ENCODE data around the gene CORO6.
"Not testable (repeated sequence)": the region's sequence is repeated elsewhere in the genome, so short reads cannot be mapped to it uniquely, and the experiment has no call there.

The CORO6 gene

GRCh38 chr17:29622337-29623282 is at the start of gene CORO6:
CORO6 (minus strand) TSS chr17:29622912; CDS start chr17:29621421, 1,491 bp downstream.
- peak; percentile 16 for DNase-seq (ENCODE audit: low spot score)

GRCh38 chr17:29671661-29672060 is 48.9 kb upstream of the CORO6 start:
- DNase-seq (ENCODE audit: low spot score): no peak

GRCh38 chr17:29669266-29669665 is 46.6 kb upstream of the CORO6 start:
- DNase-seq (ENCODE audit: low spot score): no peak

DNA sequence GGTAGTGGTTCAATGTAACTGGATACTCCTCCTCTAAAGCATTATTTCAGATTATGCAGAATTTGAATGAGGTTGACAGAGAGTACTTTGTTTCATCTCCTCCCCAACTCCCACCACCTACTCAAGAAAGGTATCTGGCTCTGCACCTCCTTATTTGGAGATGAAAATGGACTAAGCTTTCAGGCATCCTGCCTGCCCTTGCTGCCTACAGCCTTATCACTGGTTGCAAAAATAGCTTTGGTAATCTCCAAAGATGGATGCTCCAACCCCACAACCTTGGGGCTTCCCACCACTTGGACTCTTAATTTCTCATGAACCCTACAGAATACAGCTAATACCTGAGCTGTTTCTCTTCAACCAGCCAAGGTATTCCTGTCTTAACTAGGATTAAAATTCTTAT is 45.3 kb upstream of the CORO6 start:
- no peak for DNase-seq (ENCODE audit: low spot score)

DNA sequence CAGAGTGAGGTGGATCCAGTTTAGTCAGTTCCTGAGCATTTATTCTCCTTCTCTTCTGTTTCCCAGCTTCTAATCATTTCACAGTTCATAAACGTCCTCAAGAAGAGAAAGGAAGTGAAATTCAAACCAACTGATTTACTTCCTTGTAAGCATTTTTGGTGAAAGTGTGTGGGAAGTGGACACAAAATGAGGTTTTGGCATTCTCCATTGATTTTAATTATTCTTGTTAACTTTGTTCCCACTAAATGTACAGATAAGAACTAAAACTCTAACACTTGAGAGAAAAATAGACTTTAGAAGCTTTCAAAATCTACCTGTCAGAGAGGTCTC is 42.7 kb upstream of the CORO6 start:
- DNase-seq (ENCODE audit: low spot score): no peak

- no peak for DNase-seq (ENCODE audit: low spot score)
These were observed 42.2 kb upstream of the CORO6 start for GRCh38 chr17:29664743-29665480.

DNA sequence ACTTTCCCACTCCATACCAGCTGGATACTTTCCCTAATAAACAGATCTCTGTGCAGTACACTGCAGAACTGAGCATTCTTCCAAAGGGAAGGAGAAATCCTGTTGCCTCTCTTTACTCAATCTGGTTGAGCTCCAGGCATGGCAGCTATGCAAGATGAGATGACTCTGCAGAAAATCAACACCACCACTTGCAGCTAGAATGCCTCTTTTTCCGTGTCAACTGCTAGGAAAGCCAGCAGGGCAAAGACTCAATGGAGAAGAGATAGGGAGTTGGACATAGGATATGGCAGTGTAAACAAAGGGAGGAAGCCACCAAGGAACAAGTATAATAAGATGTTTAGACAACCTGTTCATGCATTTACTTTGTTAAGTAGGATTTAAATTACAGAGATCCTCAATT is 40.4 kb upstream of the CORO6 start:
- DNase-seq (ENCODE audit: low spot score): no peak

- DNase-seq (ENCODE audit: low spot score): no peak
These were observed 38.5 kb upstream of the CORO6 start for GRCh38 chr17:29661213-29661612.

DNA sequence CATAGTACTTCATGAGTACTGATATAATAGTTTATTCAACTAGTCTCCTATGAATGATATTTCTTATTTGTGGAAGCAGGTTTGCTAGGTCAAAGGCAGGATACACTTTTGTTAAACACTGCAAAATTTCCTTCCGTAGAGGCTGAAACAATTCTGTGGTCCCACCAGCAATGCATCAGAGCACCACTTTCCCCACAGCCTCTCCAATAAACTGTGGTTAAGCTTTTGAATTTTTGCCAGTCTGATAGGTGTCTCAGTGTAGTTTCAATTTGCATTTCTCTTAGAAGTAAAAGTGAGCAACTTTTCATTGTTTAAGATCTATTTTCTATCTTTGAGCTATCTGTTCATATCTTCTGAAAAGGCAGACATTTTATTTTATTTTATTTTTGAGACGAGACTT is 36.4 kb upstream of the CORO6 start:
- no peak for DNase-seq (ENCODE audit: low spot score)

- DNase-seq (ENCODE audit: low spot score): no peak
These were observed 32.6 kb upstream of the CORO6 start for GRCh38 chr17:29655323-29655722.

DNA sequence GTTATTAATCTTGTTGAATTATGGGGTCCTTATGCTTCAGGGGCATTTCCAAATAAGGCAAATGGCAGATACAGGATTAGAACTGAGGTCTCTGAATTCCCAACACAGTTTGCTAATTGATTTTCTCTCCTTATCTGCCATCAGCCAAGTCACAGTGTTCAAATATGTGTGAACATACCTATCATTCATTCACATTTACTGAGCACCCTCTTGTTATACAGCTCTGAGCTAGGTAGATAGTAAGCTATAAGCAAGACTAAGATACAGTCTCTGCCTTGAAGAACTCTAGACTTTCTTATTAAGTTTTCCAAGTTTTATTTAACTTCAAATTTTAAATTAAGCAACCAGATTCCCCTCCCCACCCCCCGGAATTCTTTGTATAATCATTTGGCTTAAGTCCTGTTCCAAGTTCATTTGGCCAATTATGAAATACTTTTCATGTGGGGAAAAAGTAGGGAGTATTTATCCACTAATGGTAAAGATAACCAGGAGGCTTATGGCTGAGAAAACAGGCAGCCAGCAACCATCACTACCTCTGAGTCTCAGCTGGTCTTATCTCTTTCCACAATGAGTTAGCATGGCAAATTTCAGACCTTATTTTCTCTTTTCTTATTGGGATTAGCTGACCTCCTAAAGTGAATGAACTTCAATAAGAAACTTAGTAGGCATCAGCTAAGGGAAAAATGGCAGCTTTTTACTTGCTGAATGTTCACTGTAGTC is 31.4 kb upstream of the CORO6 start:
- DNase-seq (ENCODE audit: low spot score): peak; percentile 22

GRCh38 chr17:29652976-29653375 is 30.3 kb upstream of the CORO6 start:
- DNase-seq (ENCODE audit: low spot score): no peak

GRCh38 chr17:29651913-29652312 is 29.2 kb upstream of the CORO6 start:
- not testable (repeated sequence) for DNase-seq (ENCODE audit: low spot score)

GRCh38 chr17:29650396-29650795 is 27.7 kb upstream of the CORO6 start:
- no peak for DNase-seq (ENCODE audit: low spot score)

DNA sequence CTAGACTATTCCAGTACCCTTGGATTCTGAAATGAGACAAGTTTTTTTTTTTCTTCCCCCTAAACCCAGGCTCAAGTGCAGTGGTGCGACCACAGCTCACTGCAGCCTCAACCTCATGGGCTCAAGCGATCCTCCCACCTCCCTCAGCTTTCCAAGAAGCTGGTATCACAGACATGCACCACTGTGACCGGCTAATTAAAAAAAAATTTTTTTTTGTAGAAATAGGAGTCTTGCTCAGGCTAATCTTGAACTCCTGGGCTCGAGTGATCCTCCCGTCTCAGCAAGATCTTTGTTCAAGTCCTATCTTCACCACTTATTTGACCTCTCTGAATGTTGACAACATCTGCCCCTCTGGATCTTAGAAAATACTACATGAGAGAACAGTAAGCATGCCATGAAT is 26.6 kb upstream of the CORO6 start:
- no peak for DNase-seq (ENCODE audit: low spot score)

- DNase-seq (ENCODE audit: low spot score): no peak
These were observed 25.3 kb upstream of the CORO6 start for GRCh38 chr17:29648005-29648404.

- no peak for DNase-seq (ENCODE audit: low spot score)
These were observed 22.9 kb upstream of the CORO6 start for GRCh38 chr17:29645515-29646051.

DNA sequence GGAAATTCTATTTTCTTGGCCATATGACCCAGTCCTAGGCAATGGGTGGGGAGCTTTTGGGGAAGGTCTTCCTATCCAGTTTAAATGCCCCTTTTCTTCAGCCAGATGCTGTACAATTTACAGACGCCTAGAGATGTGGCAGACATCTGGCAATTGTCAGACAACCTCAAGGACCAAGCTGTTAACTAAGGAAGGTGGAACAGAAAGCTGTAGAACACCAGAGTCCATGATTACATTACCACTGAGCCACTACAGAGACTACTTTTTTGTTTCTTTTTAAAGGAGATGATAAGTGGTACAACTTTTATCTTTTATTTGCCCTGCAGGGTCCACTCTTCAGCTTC is 21.1 kb upstream of the CORO6 start:
- DNase-seq (ENCODE audit: low spot score): no peak

GRCh38 chr17:29642171-29642611 is 19.5 kb upstream of the CORO6 start:
- DNase-seq (ENCODE audit: low spot score): no peak

DNA sequence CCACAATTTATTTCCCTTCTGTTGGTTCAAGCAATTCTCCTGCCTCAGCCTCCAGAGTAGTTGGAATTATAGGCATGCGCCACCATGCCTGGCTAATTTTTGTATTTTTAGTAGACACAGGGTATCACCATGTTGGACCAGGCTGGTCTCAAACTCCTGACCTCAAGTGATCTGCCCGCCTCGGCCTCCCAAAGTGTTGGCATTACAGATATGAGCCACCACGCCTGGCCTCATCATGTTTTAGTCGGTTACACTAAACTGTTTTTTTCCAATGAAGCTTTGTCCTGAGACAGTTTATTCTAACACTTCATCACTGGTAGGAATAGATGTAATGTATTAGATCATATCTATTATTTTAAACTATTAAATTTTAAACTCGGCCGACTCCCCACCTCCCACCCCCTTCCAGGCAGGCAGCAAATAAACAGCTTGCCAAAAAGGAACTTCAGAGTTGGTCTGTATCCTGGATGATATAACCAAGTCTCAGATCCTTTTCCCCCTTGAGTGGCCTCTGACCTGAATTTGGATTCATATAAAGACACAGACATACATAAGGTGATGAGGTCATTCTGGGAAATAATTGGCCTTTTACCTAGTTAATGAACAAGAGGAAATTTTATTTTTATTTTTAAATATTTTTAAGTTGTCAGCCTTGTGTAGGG is 18.4 kb upstream of the CORO6 start:
- DNase-seq (ENCODE audit: low spot score): no peak

DNA sequence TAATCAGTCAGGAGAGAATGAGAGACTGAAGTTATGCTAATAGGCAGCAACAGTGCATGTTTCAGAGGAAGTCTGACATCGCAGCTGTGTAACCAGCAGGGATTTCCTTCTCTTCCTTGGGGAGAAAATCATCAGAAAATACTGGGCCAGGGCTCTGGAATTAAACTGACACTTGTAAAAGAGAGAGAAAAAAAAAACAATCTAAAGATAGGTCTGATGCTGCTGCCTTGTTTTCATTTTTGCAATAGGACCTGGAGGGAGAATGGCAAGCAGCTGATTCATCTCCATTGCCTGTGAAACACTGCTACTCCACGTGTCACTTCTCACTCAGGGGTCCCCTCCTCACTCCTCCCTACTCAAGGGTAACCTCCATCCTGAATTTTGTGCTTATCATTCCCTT is 17.7 kb upstream of the CORO6 start:
- no peak for DNase-seq (ENCODE audit: low spot score)

DNA sequence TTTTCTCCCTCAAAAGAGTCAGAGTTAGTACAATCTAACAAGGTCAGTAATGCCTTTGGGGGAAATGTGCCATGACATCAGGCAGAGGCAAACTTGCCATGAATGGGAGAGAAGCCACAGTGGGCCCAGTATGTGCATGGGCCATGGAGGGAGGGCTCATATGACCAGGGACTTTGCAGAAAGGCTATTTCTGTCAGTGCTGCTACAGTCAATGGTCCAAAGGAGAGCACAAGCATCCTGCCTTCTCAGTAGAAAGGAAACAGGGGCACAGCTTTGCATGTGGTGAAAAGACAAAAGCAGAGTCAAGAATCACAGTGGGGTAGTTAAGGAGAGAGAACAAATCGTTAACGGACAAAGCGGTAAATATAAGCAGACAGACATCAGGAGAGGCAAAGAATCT is 11.2 kb upstream of the CORO6 start:
- no peak for DNase-seq (ENCODE audit: low spot score)

Measured in hematopoietic multipotent progenitor cell treated with erythropoietin and hydrocortisone succinate and interleukin-3 and kit ligand, for 17 days (in vitro differentiated cells).